Measurements from ENCODE around the gene RTL5. TPM values are rescaled to one million over a fixed set of nuclear protein-coding genes. Genes with fewer than 3 reads are reported as not detected.
A peak's percentile ranks its signal among the peaks of the same experiment; 100 is the strongest.
"Not testable (repeated sequence)": the region's sequence is repeated elsewhere in the genome, so short reads cannot be mapped to it uniquely, and the experiment has no call there.

RTL5 gene
- under 1 TPM; 0.18 to 0.31 TPM for total RNA-seq

DNA sequence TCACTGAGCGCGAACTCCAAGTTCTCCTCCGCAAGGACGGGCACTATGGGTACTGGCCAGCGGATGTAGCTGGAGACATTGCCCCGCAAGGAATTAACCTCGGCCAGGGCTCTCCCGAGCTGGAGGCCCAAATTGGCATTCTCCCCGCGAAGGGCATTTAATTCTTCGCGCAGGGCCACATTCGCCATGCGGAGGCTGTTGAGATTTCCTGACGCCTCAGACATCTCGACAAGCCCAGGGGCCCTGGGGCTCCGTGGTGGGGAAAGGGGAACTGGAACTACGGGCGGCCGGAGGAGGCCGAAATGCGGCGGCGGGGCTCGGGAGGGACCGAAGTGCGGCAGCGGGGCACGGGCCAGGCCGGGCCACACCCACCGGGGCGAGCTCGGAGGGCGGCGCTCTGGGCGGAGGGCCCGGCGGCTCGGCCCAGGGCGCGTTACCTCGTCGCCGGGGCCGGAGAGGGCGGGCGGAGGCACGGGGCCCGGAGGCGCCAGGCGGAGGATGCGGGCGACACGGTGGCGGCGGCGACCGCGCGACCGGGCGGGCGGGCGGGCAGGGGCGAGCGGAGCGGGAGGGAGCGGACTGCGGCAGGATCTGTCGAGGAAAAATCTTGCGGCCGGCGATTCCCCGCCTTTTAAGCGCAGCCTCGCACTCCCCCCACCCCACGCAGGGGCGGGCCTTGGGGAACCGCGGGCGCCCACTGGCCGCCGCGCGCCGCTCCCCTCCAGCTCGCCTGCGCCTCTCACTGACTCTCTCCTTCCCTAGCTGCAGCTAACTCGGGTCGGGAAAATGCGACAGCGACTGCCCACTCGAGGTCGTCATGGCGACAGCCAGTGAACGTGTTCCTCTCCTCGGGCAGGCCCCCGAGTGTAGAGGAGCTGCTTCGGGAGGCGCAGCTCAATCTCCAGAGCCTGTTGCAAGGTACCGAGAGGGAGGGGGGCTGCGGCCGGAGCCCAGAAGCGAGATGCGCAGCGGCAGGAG is at the start of gene RTL5:
Gene RTL5 (minus strand): TSS at position 599 of the 978 bp plus-strand sequence.
- TF ChIP-seq CTCF (IDR thresholded peaks at IDR 0.05), result no peak
- intact Hi-C loops (cut with micrococcal nuclease), result no loop called here
- Mint-ChIP-seq H3K4me3 (peak within 1 kb of the TSS; percentile 62), H3K36me3 (ENCODE audit: low read depth) (no peaks in the 10 kb centered on the region), H3K27me3 (peaks cover 26% of the 10 kb centered on the region), H3K4me1 (ENCODE audit: low read depth) (peaks cover 2% of the 10 kb centered on the region), H3K27ac (no peak within 1 kb of the TSS), H3K9me3 (no peaks in the 10 kb centered on the region)
- ChIA-PET POLR2A (no interaction called here), CTCF (interaction anchor here (0.9 to 3.6 kb wide), 4 partner anchors 49 to 133 kb away, joined by 3 to 10 read pairs (median 4); no protein-coding TSS in a partner anchor)
- peak; percentile 82 for ATAC-seq
- DNase-seq, result peak; percentile 63

- no peak for TF ChIP-seq CTCF (IDR thresholded peaks at IDR 0.05)
- Mint-ChIP-seq H3K36me3 (ENCODE audit: low read depth) (peaks cover 3% of the 10 kb centered on the region), H3K9me3 (no peaks in the 10 kb centered on the region), H3K4me1 (ENCODE audit: low read depth) (peaks cover 8% of the 10 kb centered on the region), H3K27ac (no peak overlapping the region), H3K4me3 (no peak overlapping the region), H3K27me3 (no peaks in the 10 kb centered on the region)
- ChIA-PET POLR2A (interaction anchor here (0.8 to 1.6 kb wide), 4 partner anchors 51 to 96 kb away, joined by 3 to 7 read pairs (median 4); no protein-coding TSS in a partner anchor), CTCF (interaction anchor here (1.0 to 1.6 kb wide), 3 partner anchors 49 to 96 kb away, joined by 3 to 6 read pairs (median 6); partner anchors contain the start of genes RPS4X and RTL5)
- intact Hi-C loops (cut with micrococcal nuclease), result no loop called here
- DNase-seq (no peak), ATAC-seq (no peak)
Observed at GRCh38 chrX:72180539-72180938, 48.8 kb upstream of the RTL5 start.

DNA sequence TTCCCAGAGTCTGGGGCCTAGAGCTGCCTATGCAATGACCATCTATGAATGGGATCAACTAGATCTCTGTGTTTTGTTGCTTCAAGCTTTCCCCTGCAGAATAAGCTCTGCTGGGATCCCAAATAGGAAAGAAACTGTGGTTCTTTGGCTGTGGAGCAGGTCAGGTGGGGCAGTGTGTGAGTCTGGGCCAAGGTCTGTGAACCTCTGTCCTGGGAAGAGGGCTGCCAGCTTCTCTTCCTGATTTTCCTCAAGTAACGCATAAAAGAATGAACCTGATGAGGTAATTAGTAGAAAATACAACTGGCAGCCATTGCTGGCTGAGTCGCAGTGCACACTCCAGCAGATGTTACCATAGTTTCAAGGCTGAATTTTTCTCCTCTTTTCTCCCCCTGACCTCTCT is 45.3 kb upstream of the RTL5 start:
- no peak for TF ChIP-seq CTCF (IDR thresholded peaks at IDR 0.05)
- Mint-ChIP-seq H3K4me3 (no peak overlapping the region), H3K4me1 (ENCODE audit: low read depth) (peaks cover 8% of the 10 kb centered on the region), H3K36me3 (ENCODE audit: low read depth) (no peaks in the 10 kb centered on the region), H3K27ac (no peak overlapping the region), H3K27me3 (no peaks in the 10 kb centered on the region), H3K9me3 (no peaks in the 10 kb centered on the region)
- DNase-seq, result no peak
- POLR2A ChIA-PET, result no interaction called here
- CTCF ChIA-PET, result no interaction called here
- no peak for ATAC-seq
- intact Hi-C loops (cut with micrococcal nuclease), result no loop called here

- H3K4me3 Mint-ChIP-seq; ATAC-seq; H3K36me3 Mint-ChIP-seq (ENCODE audit: low read depth); H3K4me1 Mint-ChIP-seq (ENCODE audit: low read depth); DNase-seq; POLR2A ChIA-PET; CTCF ChIA-PET; intact Hi-C loops (cut with micrococcal nuclease); H3K27ac Mint-ChIP-seq; H3K9me3 Mint-ChIP-seq; H3K27me3 Mint-ChIP-seq: not testable (repeated sequence)
Observed at GRCh38 chrX:72176289-72176688, 44.6 kb upstream of the RTL5 start.

GRCh38 chrX:72169008-72169728 is 37.5 kb upstream of the RTL5 start:
- H3K4me3 Mint-ChIP-seq, result peak overlapping the region; percentile 65
- CTCF ChIA-PET, result no interaction called here
- peak; percentile 45 for DNase-seq
- peak overlapping the region; percentile 89 for H3K27ac Mint-ChIP-seq
- POLR2A ChIA-PET, result interaction anchor here (0.8 kb wide), 1 partner anchor 1302 kb away, joined by 5 read pairs; no protein-coding TSS in a partner anchor
- TF ChIP-seq CTCF (IDR thresholded peaks at IDR 0.05), result no peak
- peak; percentile 89 for ATAC-seq
- H3K4me1 Mint-ChIP-seq (ENCODE audit: low read depth), result peaks cover 5% of the 10 kb centered on the region
- no peaks in the 10 kb centered on the region for H3K9me3 Mint-ChIP-seq
- H3K36me3 Mint-ChIP-seq (ENCODE audit: low read depth), result no peaks in the 10 kb centered on the region
- intact Hi-C loops (cut with micrococcal nuclease), result loop anchor here (10.0 kb wide), 1 partner anchor 64 kb away; no protein-coding TSS in a partner anchor
- H3K27me3 Mint-ChIP-seq, result no peaks in the 10 kb centered on the region
